Activated T-cell treated with anti-CD3 and anti-CD28 coated beads, Interleukin-2, amount 50 U/mL, for 4 hours (primary cell): ENCODE measurements around the gene NELL2. TPM values are rescaled to one million over a fixed set of nuclear protein-coding genes. Genes with fewer than 3 reads are reported as not detected.
"Not testable (repeated sequence)": the region's sequence is repeated elsewhere in the genome, so short reads cannot be mapped to it uniquely, and the experiment has no call there.

Experiments
- ATAC-seq, 2 donors: fragments of 200-7000 bp; cut with Tn5 transposase; one replicate each; pipeline ENCODE4 v1.10.0; 2021
- DNase-seq: peaks from one replicate; pipeline ENCODE4 v3.0.0-alpha.2; 2020
- H3K27me3 Mint-ChIP-seq: one replicate; pipeline ENCODE4 v1.8.0; 2021; ENCODE audit warnings: low read depth, mixed read lengths
- H3K36me3 Mint-ChIP-seq: one replicate; pipeline ENCODE4 v1.8.0; 2022; ENCODE audit warnings: mixed read lengths; ENCODE audit not compliant: insufficient read depth
- H3K4me1 Mint-ChIP-seq: one replicate; pipeline ENCODE4 v1.8.0; 2021; ENCODE audit warnings: low read depth, mixed read lengths
- H3K4me3 Mint-ChIP-seq: one replicate; pipeline ENCODE4 v1.8.0; 2021; ENCODE audit warnings: mild to moderate bottlenecking, moderate library complexity, mixed read lengths
- H3K9me3 Mint-ChIP-seq: one replicate; pipeline ENCODE4 v1.8.0; 2021; ENCODE audit warnings: mixed read lengths
- total RNA-seq, 3 donors: library from RNA; stranded (reverse); gene quantifications; one replicate each; pipeline ENCODE4 v1.2.1, GENCODE V29; 2021

Gene NELL2
- total RNA-seq, 3 donors from 2014 or later, result 19.9 to 32.0 (median 22.8) TPM

GRCh38 chr12:44778863-44779262, 97.3 kb downstream of the NELL2 start:
- H3K4me1 Mint-ChIP-seq, result peaks cover 2% of the 10 kb centered on the region
- DNase-seq (no peak), ATAC-seq (no peak)
- no peaks in the 10 kb centered on the region for H3K27me3 Mint-ChIP-seq
- peaks cover 19% of the 10 kb centered on the region for H3K36me3 Mint-ChIP-seq
- peaks cover 10% of the 10 kb centered on the region for H3K9me3 Mint-ChIP-seq
- no peak overlapping the region for H3K4me3 Mint-ChIP-seq

GRCh38 chr12:44777044-44777443, 99.1 kb downstream of the NELL2 start:
- peaks cover 17% of the 10 kb centered on the region for H3K36me3 Mint-ChIP-seq

GRCh38 chr12:44775901-44776300, 100.2 kb downstream of the NELL2 start:
- peaks cover 12% of the 10 kb centered on the region for H3K36me3 Mint-ChIP-seq
- H3K4me1 Mint-ChIP-seq, result no peaks in the 10 kb centered on the region
- no peak overlapping the region for H3K4me3 Mint-ChIP-seq
- no peaks in the 10 kb centered on the region for H3K9me3 Mint-ChIP-seq
- ATAC-seq, result no peak
- no peaks in the 10 kb centered on the region for H3K27me3 Mint-ChIP-seq
- no peak for DNase-seq

More at GRCh38 chr12:44777044-44777443, 99.1 kb downstream of the NELL2 start:
- DNase-seq (no peak), ATAC-seq (no peak)
- H3K4me3 Mint-ChIP-seq, result no peak overlapping the region
- no peaks in the 10 kb centered on the region for H3K27me3 Mint-ChIP-seq
- H3K9me3 Mint-ChIP-seq, result peaks cover 6% of the 10 kb centered on the region
- no peaks in the 10 kb centered on the region for H3K4me1 Mint-ChIP-seq

- Mint-ChIP-seq H3K9me3 (no peaks in the 10 kb centered on the region), H3K27me3 (no peaks in the 10 kb centered on the region), H3K4me3 (no peak overlapping the region), H3K4me1 (no peaks in the 10 kb centered on the region), H3K36me3 (peaks cover 9% of the 10 kb centered on the region)
- DNase-seq (peak; percentile 61), ATAC-seq (no peak)
Measured at GRCh38 chr12:44774815-44775411, 101.2 kb downstream of the NELL2 start.

GRCh38 chr12:44771485-44772021, 104.6 kb downstream of the NELL2 start:
- ATAC-seq (no peak), DNase-seq (no peak)
- Mint-ChIP-seq H3K4me3 (no peak overlapping the region), H3K4me1 (no peaks in the 10 kb centered on the region), H3K9me3 (no peaks in the 10 kb centered on the region), H3K36me3 (peaks cover 8% of the 10 kb centered on the region), H3K27me3 (no peaks in the 10 kb centered on the region)

- Mint-ChIP-seq H3K9me3 (no peaks in the 10 kb centered on the region), H3K36me3 (peaks cover 15% of the 10 kb centered on the region), H3K4me1 (no peaks in the 10 kb centered on the region), H3K27me3 (no peaks in the 10 kb centered on the region), H3K4me3 (no peak overlapping the region)
- DNase-seq, result no peak
- no peak for ATAC-seq
Measured at GRCh38 chr12:44765796-44766195, 110.3 kb downstream of the NELL2 start.

- Mint-ChIP-seq H3K4me3 (no peak overlapping the region), H3K4me1 (peaks cover 5% of the 10 kb centered on the region), H3K27me3 (no peaks in the 10 kb centered on the region), H3K9me3 (no peaks in the 10 kb centered on the region), H3K36me3 (peaks cover 28% of the 10 kb centered on the region)
- no peak for DNase-seq
- no peak for ATAC-seq
Measured at GRCh38 chr12:44763021-44763420, 113.1 kb downstream of the NELL2 start.

GRCh38 chr12:44759289-44759688, 116.8 kb downstream of the NELL2 start:
- Mint-ChIP-seq H3K4me1 (peaks cover 10% of the 10 kb centered on the region), H3K4me3 (no peak overlapping the region), H3K27me3 (no peaks in the 10 kb centered on the region), H3K9me3 (no peaks in the 10 kb centered on the region), H3K36me3 (peaks cover 26% of the 10 kb centered on the region)
- no peak for DNase-seq
- no peak for ATAC-seq

- Mint-ChIP-seq H3K4me3 (no peak overlapping the region), H3K4me1 (peaks cover 16% of the 10 kb centered on the region), H3K36me3 (peaks cover 19% of the 10 kb centered on the region), H3K27me3 (no peaks in the 10 kb centered on the region), H3K9me3 (peaks cover 5% of the 10 kb centered on the region)
- ATAC-seq (no peak), DNase-seq (no peak)
Measured at GRCh38 chr12:44750468-44750867, 125.6 kb downstream of the NELL2 start.

- Mint-ChIP-seq H3K9me3 (peaks cover 5% of the 10 kb centered on the region), H3K36me3 (peaks cover 21% of the 10 kb centered on the region), H3K4me1 (peaks cover 16% of the 10 kb centered on the region), H3K27me3 (no peaks in the 10 kb centered on the region), H3K4me3 (no peak overlapping the region)
- no peak for ATAC-seq
- DNase-seq, result no peak
Measured at GRCh38 chr12:44749566-44749965, 126.5 kb downstream of the NELL2 start.

GRCh38 chr12:44748950-44749468, 127.1 kb downstream of the NELL2 start:
- no peak overlapping the region for H3K4me3 Mint-ChIP-seq
- H3K4me1 Mint-ChIP-seq, result peaks cover 14% of the 10 kb centered on the region
- ATAC-seq (no peak), DNase-seq (no peak)
- no peaks in the 10 kb centered on the region for H3K27me3 Mint-ChIP-seq
- peaks cover 5% of the 10 kb centered on the region for H3K9me3 Mint-ChIP-seq
- peaks cover 23% of the 10 kb centered on the region for H3K36me3 Mint-ChIP-seq

GRCh38 chr12:44741292-44741980, 134.7 kb downstream of the NELL2 start:
- peaks cover 29% of the 10 kb centered on the region for H3K36me3 Mint-ChIP-seq
- not testable (repeated sequence) for DNase-seq, H3K9me3 Mint-ChIP-seq, H3K4me3 Mint-ChIP-seq, H3K4me1 Mint-ChIP-seq, H3K27me3 Mint-ChIP-seq, ATAC-seq

- H3K4me3 Mint-ChIP-seq, result no peak overlapping the region
- ATAC-seq, result no peak
- peaks cover 13% of the 10 kb centered on the region for H3K9me3 Mint-ChIP-seq
- no peak for DNase-seq
- no peaks in the 10 kb centered on the region for H3K27me3 Mint-ChIP-seq
- peaks cover 2% of the 10 kb centered on the region for H3K4me1 Mint-ChIP-seq
- peaks cover 30% of the 10 kb centered on the region for H3K36me3 Mint-ChIP-seq
Measured at GRCh38 chr12:44738051-44738450, 138.1 kb downstream of the NELL2 start.

- Mint-ChIP-seq H3K9me3 (peaks cover 42% of the 10 kb centered on the region), H3K4me1 (peaks cover 15% of the 10 kb centered on the region), H3K4me3 (no peak overlapping the region), H3K36me3 (peaks cover 56% of the 10 kb centered on the region), H3K27me3 (no peaks in the 10 kb centered on the region)
- ATAC-seq (no peak), DNase-seq (no peak)
Measured at GRCh38 chr12:44728566-44728965, 147.5 kb downstream of the NELL2 start.

GRCh38 chr12:44720265-44720664, 155.8 kb downstream of the NELL2 start:
- Mint-ChIP-seq H3K4me1 (peaks cover 39% of the 10 kb centered on the region), H3K4me3 (no peak overlapping the region), H3K9me3 (peaks cover 11% of the 10 kb centered on the region), H3K27me3 (no peaks in the 10 kb centered on the region), H3K36me3 (peaks cover 20% of the 10 kb centered on the region)
- DNase-seq, result no peak
- ATAC-seq, result no peak
